A549 (cell line): ENCODE data around the gene RUNX1. TPM values are rescaled to one million over a fixed set of nuclear protein-coding genes. Genes with fewer than 3 reads are reported as not detected.

ENCODE experiments used
- ATAC-seq, 2 experiments: fragments of 200-7000 bp in 1 of 2; fragments of >200 bp in 1 of 2; cut with Nextera tagmentation in 1 of 2; cut with Tn5 transposase in 1 of 2; 3 replicates each; pipeline versions ENCODE4 v1.8.0 to v1.9.1; 2018 to 2020; ENCODE audit warnings: mild to moderate bottlenecking in 1 of 2, moderate library complexity in 1 of 2
- CTCF ChIA-PET: fragments of 300-600 bp; sonication (Branson Sonifier 250); formaldehyde crosslinking; extraction: SDS; loops from one replicate; lab custom pipeline; 2021; ENCODE audit warnings: antibody characterized with exemption, inconsistent platforms; lab: Yijun Ruan, JAX
- POLR2A ChIA-PET: fragments of 350-600 bp; formaldehyde crosslinking; extraction: SDS; loops from one replicate; lab custom pipeline; 2021; ENCODE audit warnings: antibody characterized with exemption, inconsistent platforms; lab: Yijun Ruan, JAX
- DNase-seq, 2 experiments: peaks; one replicate each; pipeline versions ENCODE4 v3.0.0 to v3.0.0-alpha.2; 2011 to 2016; ENCODE audit warnings: low read depth in 1 of 2, low spot score in 1 of 2
- FAIRE-seq: peaks from 2 replicates; lab custom pipeline; 2011; peaks lifted over from hg19 to GRCh38; lab: Jason Lieb, UNC
- H3K27ac ChIP-seq, 2 experiments: fragments of >200 bp; sonication (Bioruptor Twin); formaldehyde crosslinking; 3 replicates each; pipeline ENCODE4 v1.5.1; 2016 to 2017
- H3K4me1 ChIP-seq: fragments of >200 bp; sonication (Bioruptor Twin); formaldehyde crosslinking; 3 replicates; pipeline ENCODE4 v1.6.1; 2016
- H3K4me2 ChIP-seq: fragments of >200 bp; sonication (Bioruptor Twin); formaldehyde crosslinking; 3 replicates; pipeline ENCODE4 v1.6.1; 2016
- H3K4me3 ChIP-seq: fragments of >200 bp; sonication (Bioruptor Twin); formaldehyde crosslinking; 3 replicates; pipeline ENCODE4 v1.5.1; 2016
- H3K9me3 ChIP-seq: fragments of >200 bp; sonication (Bioruptor Twin); formaldehyde crosslinking; 3 replicates; pipeline ENCODE4 v1.6.1; 2016
- ATOH8 ChIP-seq: fragments of 250-450 bp; sonication (Bioruptor Pico); IDR thresholded peaks from 2 replicates; pipeline ENCODE4 v1.5.0; 2020; ENCODE audit warnings: low read depth, mild to moderate bottlenecking, moderate library complexity
- CHD2 ChIP-seq: fragments of 150-350 bp; IDR thresholded peaks from 2 replicates; pipeline ENCODE4 v1.6.1; 2014; ENCODE audit warnings: low read length; ENCODE audit not compliant: partially characterized antibody
- CHD4 ChIP-seq: fragments of 200-600 bp; sonication (generic); IDR thresholded peaks from 2 replicates; pipeline ENCODE4 v1.6.1; 2016; ENCODE audit warnings: antibody characterized with exemption, mild to moderate bottlenecking, borderline replicate concordance
- ESRRA ChIP-seq: fragments of 150-350 bp; IDR thresholded peaks from 2 replicates; pipeline ENCODE4 v1.6.1; 2014; ENCODE audit warnings: mild to moderate bottlenecking, low read length, borderline replicate concordance
- FOSB ChIP-seq: fragments of 250-450 bp; sonication (Bioruptor Pico); IDR thresholded peaks from 2 replicates; pipeline ENCODE4 v1.5.0; 2020; ENCODE audit warnings: mild to moderate bottlenecking, moderate library complexity
- FOSL2 ChIP-seq, 2 experiments: fragments of 450-650 bp in 1 of 2; fragments of >200 bp in 1 of 2; sonication (Bioruptor Twin) in 1 of 2; formaldehyde crosslinking; IDR thresholded peaks; 2 replicates each; pipeline versions ENCODE4 v1.5.0 to v1.6.1; 2016 to 2020; ENCODE audit warnings: mild to moderate bottlenecking in 1 of 2, moderate library complexity in 1 of 2
- FOXS1 ChIP-seq: fragments of 250-450 bp; sonication (Bioruptor Pico); IDR thresholded peaks from 2 replicates; pipeline ENCODE4 v1.5.0; 2020; ENCODE audit warnings: mild to moderate bottlenecking, moderate library complexity
- HDAC2 ChIP-seq: fragments of 200-600 bp; sonication (generic); IDR thresholded peaks from 2 replicates; pipeline ENCODE4 v1.6.1; 2016
- HMGXB4 ChIP-seq: fragments of 250-450 bp; sonication (Bioruptor Pico); IDR thresholded peaks from 2 replicates; pipeline ENCODE4 v1.5.0; 2021; ENCODE audit warnings: mild to moderate bottlenecking, moderate library complexity, borderline replicate concordance
- HOXB5 ChIP-seq: fragments of 250-450 bp; sonication (Bioruptor Pico); IDR thresholded peaks from 2 replicates; pipeline ENCODE4 v1.5.0; 2020; ENCODE audit warnings: mild to moderate bottlenecking, moderate library complexity
- JUN ChIP-seq, 2 experiments: fragments of >200 bp; sonication (Bioruptor Twin); formaldehyde crosslinking; IDR thresholded peaks; 2 replicates in 1 of 2; 3 replicates in 1 of 2; pipeline ENCODE4 v1.6.1; 2016 to 2017
- KDM1A ChIP-seq: fragments of 200-600 bp; sonication (generic); IDR thresholded peaks from 2 replicates; pipeline ENCODE4 v1.6.1; 2016; ENCODE audit warnings: low read depth, mild to moderate bottlenecking
- KDM5A ChIP-seq: fragments of 200-600 bp; sonication (generic); IDR thresholded peaks from 2 replicates; pipeline ENCODE4 v1.6.1; 2016; ENCODE audit warnings: antibody characterized with exemption, mild to moderate bottlenecking
- MAFK ChIP-seq: fragments of 450-650 bp; IDR thresholded peaks from 2 replicates; pipeline ENCODE4 v1.6.1; 2014; ENCODE audit not compliant: partially characterized antibody
- MAZ ChIP-seq: fragments of 150-350 bp; IDR thresholded peaks from 2 replicates; pipeline ENCODE4 v1.6.1; 2014; ENCODE audit warnings: antibody characterized with exemption, low read depth, low read length, borderline replicate concordance
- MYC ChIP-seq: IDR thresholded peaks from 2 replicates; pipeline ENCODE4 v1.6.1; 2012; ENCODE audit warnings: mild to moderate bottlenecking, inconsistent platforms, low read length, improper control_type of control experiment, borderline replicate concordance
- RNF2 ChIP-seq: fragments of 200-600 bp; sonication (generic); IDR thresholded peaks from 2 replicates; pipeline ENCODE4 v1.6.1; 2016; ENCODE audit warnings: low read depth, mild to moderate bottlenecking, antibody characterized with exemption, moderate library complexity, borderline replicate concordance
- TFCP2L1 ChIP-seq: fragments of 250-450 bp; sonication (Bioruptor Pico); IDR thresholded peaks from 2 replicates; pipeline ENCODE4 v1.5.0; 2021; ENCODE audit warnings: mild to moderate bottlenecking
- ZC3H11A ChIP-seq: fragments of 450-650 bp; IDR thresholded peaks from 2 replicates; pipeline ENCODE4 v1.6.1; 2014; ENCODE audit warnings: antibody characterized with exemption, mild to moderate bottlenecking
- ZFP36 ChIP-seq: fragments of 450-650 bp; IDR thresholded peaks from 2 replicates; pipeline ENCODE4 v1.6.1; 2014; ENCODE audit warnings: borderline replicate concordance; ENCODE audit not compliant: partially characterized antibody
- WGBS: methylation state at CpG from one replicate; pipeline ENCODE4 v1.1.6; 2017; ENCODE audit errors: missing lambda C conversion rate; 5-methylcytosine and 5-hydroxymethylcytosine counted together
- polyA plus RNA-seq, 4 experiments: library from polyadenylated mRNA; depleted of rRNA in 3 of 4; stranded (reverse); fragments of >200 nt; fragmentation: RNase III in 1 of 4; extraction: RNeasy Plus Mini Kit Qiagen cat#74134 plus additional on column Dnase treatment in 1 of 4; gene quantifications; 2 replicates in 3 of 4; 3 replicates in 1 of 4; pipeline ENCODE4 v1.2.3, GENCODE V29; 2011 to 2017
- TF ChIP-seq, protein P1 (sequence below): fragments of >200 bp; sonication (Bioruptor Twin); formaldehyde crosslinking; IDR thresholded peaks from 2 replicates; pipeline ENCODE4 v1.6.1; 2016
- TF ChIP-seq, protein P2 (sequence below): IDR thresholded peaks from 2 replicates; pipeline ENCODE4 v1.6.1; 2012
- TF ChIP-seq, protein P3 (sequence below): fragments of 450-650 bp; IDR thresholded peaks from 2 replicates; pipeline ENCODE4 v1.6.1; 2014; ENCODE audit warnings: antibody characterized with exemption
- TF ChIP-seq, protein P4 (sequence below): IDR thresholded peaks from 2 replicates; pipeline ENCODE4 v1.6.1; 2012

The RUNX1 gene
- polyA plus RNA-seq, 2 of the 4 experiments (the other 2 are of a cell fraction), result 5.5 TPM

GRCh38 chr21:35058058-35058457, 9.0 kb upstream of the RUNX1 start:
- H3K9me3 ChIP-seq, result no peaks in the 10 kb centered on the region
- H3K4me1 ChIP-seq, result no peaks in the 10 kb centered on the region
- no peak for FAIRE-seq
- no peak overlapping the region for H3K4me2 ChIP-seq
- no peak overlapping the region for H3K4me3 ChIP-seq
- H3K27ac ChIP-seq, result no peak overlapping the region
- CTCF ChIA-PET, result interaction anchor here (1.7 kb wide), 1 partner anchor 342 kb away, joined by 6 read pairs; no protein-coding TSS in a partner anchor
- ATAC-seq, result no peak
- no peak for DNase-seq
- TF ChIP-seq FOSL2 (IDR thresholded peaks at IDR 0.05), result no peak
- TF ChIP-seq FOSL2 (CRISPR knock-in tag; IDR thresholded peaks at IDR 0.05), result no peak
- no peak for TF ChIP-seq FOSB (CRISPR knock-in tag)
- TF ChIP-seq JUN (IDR thresholded peaks at IDR 0.05), result no peak
- no peak for TF ChIP-seq CHD2
- no peak for TF ChIP-seq KDM5A
- TF ChIP-seq TFCP2L1, result no peak
- WGBS, result 57% methylated on average over 1 of the region's 1 CpG
- POLR2A ChIA-PET, result no interaction called here

GRCh38 chr21:35057428-35057827, 8.3 kb upstream of the RUNX1 start:
- WGBS, result 78% methylated on average over 7 of the region's 7 CpGs
- ATAC-seq, result no peak
- no peak overlapping the region for H3K4me2 ChIP-seq
- TF ChIP-seq FOXS1 (CRISPR knock-in tag) (no peak), HDAC2 (no peak), MYC (no peak), CHD2 (no peak)
- TF ChIP-seq, protein P1, sequence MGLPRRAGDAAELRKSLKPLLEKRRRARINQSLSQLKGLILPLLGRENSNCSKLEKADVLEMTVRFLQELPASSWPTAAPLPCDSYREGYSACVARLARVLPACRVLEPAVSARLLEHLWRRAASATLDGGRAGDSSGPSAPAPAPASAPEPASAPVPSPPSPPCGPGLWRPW, result no peak
- TF ChIP-seq, protein P2, sequence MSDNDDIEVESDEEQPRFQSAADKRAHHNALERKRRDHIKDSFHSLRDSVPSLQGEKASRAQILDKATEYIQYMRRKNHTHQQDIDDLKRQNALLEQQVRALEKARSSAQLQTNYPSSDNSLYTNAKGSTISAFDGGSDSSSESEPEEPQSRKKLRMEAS, result no peak
- TF ChIP-seq, all 56 proteins: peak for 0
- Histone ChIP-seq H3K9me3 (no peaks in the 10 kb centered on the region), H3K4me1 (no peaks in the 10 kb centered on the region), H3K4me3 (no peak overlapping the region), H3K27ac (no peak overlapping the region)
- ChIA-PET CTCF (interaction anchor here (1.7 kb wide), 1 partner anchor 343 kb away, joined by 6 read pairs; no protein-coding TSS in a partner anchor), POLR2A (no interaction called here)
- FAIRE-seq (no peak), DNase-seq (no peak)

- ATAC-seq (no peak), FAIRE-seq (no peak), DNase-seq (no peak)
- TF ChIP-seq CHD2, result no peak
- ChIA-PET CTCF (interaction anchor here (1.0 kb wide), 1 partner anchor 347 kb away, joined by 4 read pairs; no protein-coding TSS in a partner anchor), POLR2A (no interaction called here)
- Histone ChIP-seq H3K27ac (peak overlapping the region in 1 of 2 experiments; percentile 50; a peak in 1 of 6 replicates), H3K4me1 (peaks cover 24% of the 10 kb centered on the region), H3K4me2 (no peak overlapping the region), H3K9me3 (no peaks in the 10 kb centered on the region), H3K4me3 (no peak overlapping the region)
- 87% methylated on average over 11 of the region's 11 CpGs for WGBS
Observed at GRCh38 chr21:35053356-35054096, 4.4 kb upstream of the RUNX1 start.

DNA sequence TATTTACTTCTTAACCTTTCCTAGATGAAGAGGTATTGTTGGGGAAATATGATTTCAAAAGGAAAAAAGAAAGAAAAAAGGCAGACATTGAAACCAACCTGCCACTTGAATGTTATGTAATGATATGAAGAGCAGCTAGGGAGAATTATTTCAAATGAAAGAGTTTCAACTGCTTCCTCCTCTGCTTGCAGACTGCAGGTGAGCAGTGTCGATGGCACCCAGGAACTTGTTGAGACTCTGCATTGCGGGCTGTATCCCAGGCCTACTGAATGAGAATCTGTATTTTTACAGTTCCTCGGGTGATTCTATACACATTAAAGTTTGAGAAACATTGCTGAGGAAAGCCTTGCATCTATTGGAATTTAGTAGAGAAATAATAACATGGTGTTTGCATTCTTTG, 3.7 kb upstream of the RUNX1 start:
- no peaks in the 10 kb centered on the region for H3K9me3 ChIP-seq
- FAIRE-seq (no peak), ATAC-seq (no peak), DNase-seq (no peak)
- H3K4me1 ChIP-seq, result peaks cover 32% of the 10 kb centered on the region
- ChIA-PET CTCF (interaction anchor here (0.9 to 2.8 kb wide), 3 partner anchors 15 to 348 kb away, joined by 3 to 11 read pairs (median 4); no protein-coding TSS in a partner anchor), POLR2A (no interaction called here)
- WGBS, result 95% methylated on average over 3 of the region's 3 CpGs
- H3K27ac ChIP-seq, result no peak overlapping the region
- H3K4me2 ChIP-seq, result no peak overlapping the region
- TF ChIP-seq KDM1A (no peak), ATOH8 (no peak), MAZ (no peak), MYC (no peak), RNF2 (no peak), ZFP36 (no peak), ZC3H11A (no peak), JUN (IDR thresholded peaks at IDR 0.05) (no peak), HOXB5 (CRISPR knock-in tag) (no peak), ESRRA (no peak), CHD4 (no peak), MAFK (no peak), HMGXB4 (CRISPR knock-in tag) (no peak)
- TF ChIP-seq, protein P3, sequence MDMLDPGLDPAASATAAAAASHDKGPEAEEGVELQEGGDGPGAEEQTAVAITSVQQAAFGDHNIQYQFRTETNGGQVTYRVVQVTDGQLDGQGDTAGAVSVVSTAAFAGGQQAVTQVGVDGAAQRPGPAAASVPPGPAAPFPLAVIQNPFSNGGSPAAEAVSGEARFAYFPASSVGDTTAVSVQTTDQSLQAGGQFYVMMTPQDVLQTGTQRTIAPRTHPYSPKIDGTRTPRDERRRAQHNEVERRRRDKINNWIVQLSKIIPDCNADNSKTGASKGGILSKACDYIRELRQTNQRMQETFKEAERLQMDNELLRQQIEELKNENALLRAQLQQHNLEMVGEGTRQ, result no peak
- TF ChIP-seq, protein P4, sequence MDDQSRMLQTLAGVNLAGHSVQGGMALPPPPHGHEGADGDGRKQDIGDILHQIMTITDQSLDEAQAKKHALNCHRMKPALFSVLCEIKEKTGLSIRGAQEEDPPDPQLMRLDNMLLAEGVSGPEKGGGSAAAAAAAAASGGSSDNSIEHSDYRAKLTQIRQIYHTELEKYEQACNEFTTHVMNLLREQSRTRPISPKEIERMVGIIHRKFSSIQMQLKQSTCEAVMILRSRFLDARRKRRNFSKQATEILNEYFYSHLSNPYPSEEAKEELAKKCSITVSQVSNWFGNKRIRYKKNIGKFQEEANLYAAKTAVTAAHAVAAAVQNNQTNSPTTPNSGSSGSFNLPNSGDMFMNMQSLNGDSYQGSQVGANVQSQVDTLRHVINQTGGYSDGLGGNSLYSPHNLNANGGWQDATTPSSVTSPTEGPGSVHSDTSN, result no peak
- H3K4me3 ChIP-seq, result no peak overlapping the region
